ENCODE measurements around the gene POLK. TPM values are rescaled to one million over a fixed set of nuclear protein-coding genes. Genes with fewer than 3 reads are reported as not detected.

POLK gene
- total RNA-seq, 1 experiment from 2014 or later, result 9.0 TPM

- Histone ChIP-seq H3K9ac (ENCODE audit: low read length) (no peak overlapping the region), H2AFZ (ENCODE audit: low read length) (no peak overlapping the region), H3K4me3 (ENCODE audit: low read length) (no peak overlapping the region), H3F3A (ENCODE audit: low read length, unreplicated experiment) (no peaks in the 10 kb centered on the region), H3K4me1 (ENCODE audit: insufficient read depth, low read length) (peaks cover 18% of the 10 kb centered on the region), H3K27me3 (ENCODE audit: low read length) (no peaks in the 10 kb centered on the region), H3K9me2 (replicated peaks; ENCODE audit: low read length) (no peaks in the 10 kb centered on the region), H3K27ac (ENCODE audit: low read length) (no peak overlapping the region), H3K79me2 (ENCODE audit: low read length) (peaks cover 77% of the 10 kb centered on the region), H3K4me2 (ENCODE audit: low read length) (no peak overlapping the region), H3K36me3 (ENCODE audit: low read depth, low read length) (peaks cover 10% of the 10 kb centered on the region), H4K20me1 (ENCODE audit: low read length) (no peaks in the 10 kb centered on the region), H3K9me3 (ENCODE audit: low read length) (0 out of 2 replicates have a peak, but pooled peaks cover 7% of the 10 kb centered on the region)
- intact Hi-C loops (cut with micrococcal nuclease), result no loop called here
- ChIA-PET CTCF (no interaction called here), POLR2A (ENCODE audit: unreplicated experiment) (no interaction called here)
- no peak for ATAC-seq
- no TSS peak for BruUV-seq (replicated peaks)
- TF ChIP-seq EZH2phosphoT487 (IDR thresholded peaks at IDR 0.05; ENCODE audit: borderline replicate concordance, low read length) (no peak), EZH2 (IDR thresholded peaks at IDR 0.05; ENCODE audit: low read length, unreplicated experiment) (no peak)
- TF ChIP-seq, protein P1, sequence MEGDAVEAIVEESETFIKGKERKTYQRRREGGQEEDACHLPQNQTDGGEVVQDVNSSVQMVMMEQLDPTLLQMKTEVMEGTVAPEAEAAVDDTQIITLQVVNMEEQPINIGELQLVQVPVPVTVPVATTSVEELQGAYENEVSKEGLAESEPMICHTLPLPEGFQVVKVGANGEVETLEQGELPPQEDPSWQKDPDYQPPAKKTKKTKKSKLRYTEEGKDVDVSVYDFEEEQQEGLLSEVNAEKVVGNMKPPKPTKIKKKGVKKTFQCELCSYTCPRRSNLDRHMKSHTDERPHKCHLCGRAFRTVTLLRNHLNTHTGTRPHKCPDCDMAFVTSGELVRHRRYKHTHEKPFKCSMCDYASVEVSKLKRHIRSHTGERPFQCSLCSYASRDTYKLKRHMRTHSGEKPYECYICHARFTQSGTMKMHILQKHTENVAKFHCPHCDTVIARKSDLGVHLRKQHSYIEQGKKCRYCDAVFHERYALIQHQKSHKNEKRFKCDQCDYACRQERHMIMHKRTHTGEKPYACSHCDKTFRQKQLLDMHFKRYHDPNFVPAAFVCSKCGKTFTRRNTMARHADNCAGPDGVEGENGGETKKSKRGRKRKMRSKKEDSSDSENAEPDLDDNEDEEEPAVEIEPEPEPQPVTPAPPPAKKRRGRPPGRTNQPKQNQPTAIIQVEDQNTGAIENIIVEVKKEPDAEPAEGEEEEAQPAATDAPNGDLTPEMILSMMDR (conservative IDR thresholded peaks at IDR 0.05; ENCODE audit: low read depth, low read length), result no peak
- DNase-seq, result no peak
These were observed 8.1 kb downstream of the POLK start for GRCh38 chr5:75519761-75520160.

- no peak overlapping the region for H2AFZ ChIP-seq (ENCODE audit: low read length)
- H3K9me2 ChIP-seq (replicated peaks; ENCODE audit: low read length), result no peaks in the 10 kb centered on the region
- H4K20me1 ChIP-seq (ENCODE audit: low read length), result no peaks in the 10 kb centered on the region
- no peak for DNase-seq
- intact Hi-C loops (cut with micrococcal nuclease), result no loop called here
- POLR2A ChIA-PET (ENCODE audit: unreplicated experiment), result no interaction called here
- H3K9me3 ChIP-seq (ENCODE audit: low read length), result 0 out of 2 replicates have a peak, but pooled peaks cover 7% of the 10 kb centered on the region
- no peaks in the 10 kb centered on the region for H3F3A ChIP-seq (ENCODE audit: low read length, unreplicated experiment)
- ATAC-seq, result no peak
- peaks cover 10% of the 10 kb centered on the region for H3K36me3 ChIP-seq (ENCODE audit: low read depth, low read length)
- no peak overlapping the region for H3K27ac ChIP-seq (ENCODE audit: low read length)
- H3K4me2 ChIP-seq (ENCODE audit: low read length), result no peak overlapping the region
- H3K9ac ChIP-seq (ENCODE audit: low read length), result no peak overlapping the region
- H3K4me1 ChIP-seq (ENCODE audit: insufficient read depth, low read length), result peaks cover 18% of the 10 kb centered on the region
- no peak overlapping the region for H3K4me3 ChIP-seq (ENCODE audit: low read length)
- TF ChIP-seq, protein P1 (conservative IDR thresholded peaks at IDR 0.05; ENCODE audit: low read depth, low read length), result no peak
- no peak for TF ChIP-seq EZH2phosphoT487 (IDR thresholded peaks at IDR 0.05; ENCODE audit: borderline replicate concordance, low read length)
- no peak for TF ChIP-seq EZH2 (IDR thresholded peaks at IDR 0.05; ENCODE audit: low read length, unreplicated experiment)
- no TSS peak for BruUV-seq (replicated peaks)
- peaks cover 84% of the 10 kb centered on the region for H3K79me2 ChIP-seq (ENCODE audit: low read length)
- H3K27me3 ChIP-seq (ENCODE audit: low read length), result no peaks in the 10 kb centered on the region
- CTCF ChIA-PET, result no interaction called here
These were observed 9.5 kb downstream of the POLK start for GRCh38 chr5:75521195-75521594.

DNA sequence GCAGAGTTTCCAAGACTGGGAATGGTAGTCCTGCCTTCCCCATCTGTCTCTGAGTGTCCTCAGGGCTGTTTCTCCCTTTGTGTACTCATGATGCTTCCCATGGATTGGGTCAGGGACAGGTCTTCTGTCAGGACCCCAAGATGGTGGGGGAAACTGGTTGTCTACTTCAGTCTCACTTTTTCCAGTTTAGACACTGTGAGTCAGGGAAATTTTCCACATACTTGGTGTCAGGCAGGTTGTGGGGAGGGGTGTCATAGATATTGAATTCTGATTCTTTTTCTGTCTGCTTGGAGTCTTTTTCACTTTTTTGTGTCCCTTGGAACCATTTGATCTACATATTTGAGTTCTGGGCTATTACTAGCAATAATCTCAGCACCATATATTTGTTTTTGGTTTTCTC, 10.3 kb downstream of the POLK start:
- Histone ChIP-seq H3K27ac (ENCODE audit: low read length) (no peak overlapping the region), H3K36me3 (ENCODE audit: low read depth, low read length) (peaks cover 10% of the 10 kb centered on the region), H3K27me3 (ENCODE audit: low read length) (no peaks in the 10 kb centered on the region), H3K9me3 (ENCODE audit: low read length) (0 out of 2 replicates have a peak, but pooled peaks cover 7% of the 10 kb centered on the region), H3K4me1 (ENCODE audit: insufficient read depth, low read length) (peaks cover 18% of the 10 kb centered on the region), H3K4me2 (ENCODE audit: low read length) (no peak overlapping the region), H3K9me2 (replicated peaks; ENCODE audit: low read length) (no peaks in the 10 kb centered on the region), H2AFZ (ENCODE audit: low read length) (no peak overlapping the region), H3K9ac (ENCODE audit: low read length) (no peak overlapping the region), H3K79me2 (ENCODE audit: low read length) (peaks cover 84% of the 10 kb centered on the region), H4K20me1 (ENCODE audit: low read length) (no peaks in the 10 kb centered on the region), H3K4me3 (ENCODE audit: low read length) (no peak overlapping the region), H3F3A (ENCODE audit: low read length, unreplicated experiment) (no peaks in the 10 kb centered on the region)
- TF ChIP-seq EZH2phosphoT487 (IDR thresholded peaks at IDR 0.05; ENCODE audit: borderline replicate concordance, low read length), result no peak
- TF ChIP-seq, protein P1 (conservative IDR thresholded peaks at IDR 0.05; ENCODE audit: low read depth, low read length), result no peak
- no peak for TF ChIP-seq EZH2 (IDR thresholded peaks at IDR 0.05; ENCODE audit: low read length, unreplicated experiment)
- POLR2A ChIA-PET (ENCODE audit: unreplicated experiment), result no interaction called here
- intact Hi-C loops (cut with micrococcal nuclease), result no loop called here
- CTCF ChIA-PET, result no interaction called here
- peak; percentile 4 for DNase-seq
- no TSS peak for BruUV-seq (replicated peaks)
- no peak for ATAC-seq
